GM21528 (cell line): Measurements from ENCODE around the gene MYO3A.

ENCODE experiments used
- ATAC-seq: cut with Tn5 transposase; IDR thresholded peaks from one replicate; pipeline ENCODE4 v1.9.1; 2021; ENCODE audit warnings: mild to moderate bottlenecking, moderate library complexity; ENCODE audit not compliant: unreplicated experiment, low FRiP score

MYO3A gene

DNA sequence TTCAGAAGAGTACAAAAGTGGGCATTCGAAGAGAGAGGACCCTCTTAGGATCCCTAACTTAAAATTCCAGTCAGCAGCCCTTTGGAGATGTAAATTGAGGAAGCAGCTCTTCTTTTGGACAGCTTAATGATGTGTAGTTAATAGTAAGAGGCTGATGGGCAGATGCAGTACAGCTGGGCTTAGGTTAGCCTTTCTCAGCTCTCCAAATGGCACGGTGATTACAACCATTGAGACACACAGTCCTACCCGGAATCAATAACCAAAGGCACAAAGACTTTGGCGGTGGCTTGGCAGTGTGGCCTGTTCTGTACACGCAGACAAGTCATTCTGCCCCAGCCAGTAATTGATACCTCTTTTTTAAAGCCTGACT lies 309.3 kb downstream of the MYO3A start:
- no peak for ATAC-seq

DNA sequence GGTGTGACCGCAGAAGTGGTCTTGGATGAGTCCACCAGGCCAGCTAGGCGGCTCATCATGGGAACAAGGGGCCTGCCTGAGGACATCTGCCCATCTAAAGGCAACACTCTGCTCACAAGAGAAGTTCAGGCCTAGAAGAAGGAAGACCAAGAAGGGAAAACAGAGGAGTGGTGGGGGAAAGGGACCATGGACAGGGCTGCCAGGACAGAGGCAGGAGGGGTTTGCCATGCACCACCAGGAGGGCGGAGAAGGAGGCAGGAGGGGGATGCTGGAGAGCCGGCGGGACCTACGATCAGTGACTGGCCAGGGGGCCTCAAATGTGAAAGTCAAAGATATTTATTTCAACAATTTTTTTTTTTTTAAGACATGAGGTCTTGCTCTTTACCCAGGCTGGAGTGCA lies 315.7 kb downstream of the MYO3A start:
- no peak for ATAC-seq

DNA sequence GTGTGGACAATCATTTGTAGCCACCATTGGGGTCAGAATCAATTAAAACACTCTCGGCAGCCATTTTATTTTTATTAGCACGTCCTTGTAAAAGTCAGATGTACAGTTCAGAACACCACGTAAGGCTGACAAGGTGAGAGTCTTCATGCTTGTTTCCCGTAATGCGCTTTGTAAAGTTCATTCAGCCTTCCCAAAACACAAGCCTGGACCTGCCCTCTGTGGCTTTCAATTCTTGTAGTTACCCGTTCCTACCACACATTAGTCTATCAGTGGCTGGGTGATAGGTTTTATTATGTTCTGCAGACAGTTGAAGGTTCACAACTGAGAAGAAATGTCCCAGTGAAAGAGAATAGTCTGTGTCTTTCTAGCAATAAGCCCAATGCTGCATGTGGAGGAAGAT lies 317.9 kb downstream of the MYO3A start:
- ATAC-seq = no peak

DNA sequence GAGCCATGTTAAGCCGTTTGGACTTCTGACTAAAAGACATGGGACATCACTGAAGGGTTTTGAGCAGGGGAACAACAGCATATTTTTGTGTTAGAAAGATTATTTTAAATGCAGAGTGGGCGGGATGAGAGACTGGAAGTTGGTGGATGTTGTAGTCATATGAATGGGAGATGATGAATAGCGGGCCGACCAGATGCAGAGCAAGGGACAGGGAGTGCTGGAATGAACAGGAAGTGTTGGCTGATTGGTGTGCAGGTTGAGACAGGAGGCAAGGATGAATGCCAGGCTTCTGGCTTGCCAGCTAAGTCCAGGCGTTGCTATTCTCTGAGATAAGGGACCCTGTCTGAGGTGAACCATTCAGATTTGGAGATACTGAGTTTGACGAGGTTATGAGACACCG lies 320.6 kb downstream of the MYO3A start:
- ATAC-seq = no peak

DNA sequence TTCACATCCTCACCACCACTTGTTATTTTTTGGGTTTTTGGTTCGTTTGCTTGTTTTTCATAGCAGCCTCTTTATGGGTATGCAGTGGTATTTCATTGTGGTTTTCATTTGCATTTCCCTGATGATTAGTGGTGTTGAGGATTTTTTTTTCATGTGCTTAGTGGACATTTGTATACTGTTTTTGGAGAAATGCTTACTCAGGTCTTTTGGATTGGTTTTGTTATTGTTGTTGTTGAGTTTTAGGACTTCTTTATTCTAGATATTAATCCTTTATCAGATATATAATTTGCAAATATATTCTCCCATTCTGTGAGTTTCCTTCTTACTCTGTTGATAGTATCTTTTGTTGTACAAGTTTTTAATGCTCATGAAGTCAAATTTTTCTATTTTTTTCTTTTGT lies 325.3 kb downstream of the MYO3A start:
- ATAC-seq = no peak
